CD4-positive, alpha-beta T cell (primary cell): ENCODE measurements around the gene KRTAP12-4. TPM values are rescaled to one million over a fixed set of nuclear protein-coding genes. Genes with fewer than 3 reads are reported as not detected.

Experiments used
- ATAC-seq: fragments of 200-7000 bp; cut with Tn5 transposase; one replicate; pipeline ENCODE4 v1.10.0; 2022; ENCODE audit warnings: mild to moderate bottlenecking; ENCODE audit not compliant: poor library complexity
- CTCF ChIA-PET: fragments of 350-600 bp; sonication (Branson Sonifier 250); formaldehyde crosslinking; loops from one replicate; lab custom pipeline; 2021; ENCODE audit warnings: antibody characterized with exemption, inconsistent platforms; lab: Charles Lee
- POLR2A ChIA-PET: fragments of 350-600 bp; sonication (Branson Sonifier 250); formaldehyde crosslinking; loops from one replicate; lab custom pipeline; 2021; ENCODE audit warnings: antibody characterized with exemption, inconsistent platforms; lab: Charles Lee
- DNase-seq, 14 experiments: peaks; one replicate each; pipeline ENCODE4 v3.0.0-alpha.2; 2013 to 2020; ENCODE audit warnings: mixed read lengths in 2 of 14
- H3K27ac ChIP-seq, 2 donors: one replicate each; pipeline versions ENCODE4 v1.5.1 to v1.7.0; 2013; ENCODE audit warnings: low read length in 2 of 2, low read depth in 1 of 2, mild to moderate bottlenecking in 1 of 2
- H3K27me3 ChIP-seq, 2 experiments: 1 replicate in 1 of 2; 2 replicates in 1 of 2; pipeline versions ENCODE4 v1.6.1 to v1.7.0; 2013; ENCODE audit warnings: low read length in 2 of 2, control low read depth in 1 of 2, mild to moderate bottlenecking in 1 of 2, moderate library complexity in 1 of 2; ENCODE audit not compliant: insufficient read depth in 2 of 2, control insufficient read depth in 1 of 2
- H3K36me3 ChIP-seq: one replicate; pipeline ENCODE4 v1.6.1; 2013; ENCODE audit warnings: low read length, control low read depth; ENCODE audit not compliant: insufficient read depth
- H3K4me1 ChIP-seq: one replicate; pipeline ENCODE4 v1.6.1; 2013; ENCODE audit warnings: low read length, control low read depth; ENCODE audit not compliant: insufficient read depth
- H3K4me3 ChIP-seq: one replicate; pipeline ENCODE4 v1.5.1; 2013; ENCODE audit warnings: mild to moderate bottlenecking, low read length, moderate library complexity
- H3K9me3 ChIP-seq, 2 experiments: 1 replicate in 1 of 2; 2 replicates in 1 of 2; pipeline versions ENCODE4 v1.6.1 to v1.7.0; 2013; ENCODE audit warnings: low read length in 2 of 2, mild to moderate bottlenecking in 2 of 2, control low read depth in 1 of 2, moderate library complexity in 1 of 2; ENCODE audit not compliant: control insufficient read depth in 1 of 2, insufficient read depth in 1 of 2
- H3K27ac Mint-ChIP-seq: one replicate; pipeline ENCODE4 v1.8.0; 2020; ENCODE audit warnings: mixed read lengths
- H3K27me3 Mint-ChIP-seq: one replicate; pipeline ENCODE4 v1.8.0; 2021; ENCODE audit warnings: mixed read lengths
- H3K36me3 Mint-ChIP-seq: one replicate; pipeline ENCODE4 v1.8.0; 2021; ENCODE audit warnings: low read depth, mixed read lengths
- H3K4me1 Mint-ChIP-seq: one replicate; pipeline ENCODE4 v1.8.0; 2021; ENCODE audit warnings: low read depth, mixed read lengths
- H3K4me3 Mint-ChIP-seq: one replicate; pipeline ENCODE4 v1.8.0; 2020; ENCODE audit warnings: mild to moderate bottlenecking, mixed read lengths
- H3K9me3 Mint-ChIP-seq: one replicate; pipeline ENCODE4 v1.8.0; 2020; ENCODE audit warnings: mixed read lengths
- CTCF ChIP-seq: fragments of 200-600 bp; IDR thresholded peaks from one replicate; pipeline ENCODE4 v1.8.0; 2022; ENCODE audit warnings: antibody characterized with exemption, mild to moderate bottlenecking
- intact Hi-C, 2 experiments: fragments of 100-400 bp; cut with DNase I in 1 of 2; cut with micrococcal nuclease in 1 of 2; formaldehyde crosslinking; loops; one replicate each; pipeline versions ENCODE4 v1.15.1 to v1.9.0; 2023 to 2025; cut with DNase I, micrococcal nuclease
- total RNA-seq, 174 experiments: library from RNA in 2 of 174; stranded (reverse) in 2 of 174; gene quantifications; one replicate each; pipeline ENCODE4 v1.2.3 and lab custom pipeline; 2021 to 2026

Gene KRTAP12-4
- total RNA-seq, 2 experiments from 2014 or later = not detected

- Histone ChIP-seq H3K27me3 (peaks cover 68 to 78% of the 10 kb centered on the region in 2 experiments), H3K27ac (no peak overlapping the region), H3K4me1 (no peaks in the 10 kb centered on the region), H3K9me3 (peaks cover 3 to 36% of the 10 kb centered on the region in 2 experiments), H3K36me3 (no peaks in the 10 kb centered on the region), H3K4me3 (no peak overlapping the region)
- Mint-ChIP-seq H3K27ac (no peak overlapping the region), H3K9me3 (no peaks in the 10 kb centered on the region), H3K36me3 (no peaks in the 10 kb centered on the region), H3K27me3 (peaks cover 88% of the 10 kb centered on the region), H3K4me1 (peaks cover 1% of the 10 kb centered on the region), H3K4me3 (no peak overlapping the region)
- DNase-seq (no peak), ATAC-seq (no peak)
- ChIA-PET POLR2A (no interaction called here), CTCF (no interaction called here)
- intact Hi-C loops = no loop called here
- no peak for TF ChIP-seq CTCF
These were observed 46.6 kb upstream of the KRTAP12-4 start for GRCh38 chr21:44701023-44701400.

- POLR2A ChIA-PET = no interaction called here
- no peak for TF ChIP-seq CTCF
These were observed 45.9 kb upstream of the KRTAP12-4 start for GRCh38 chr21:44700101-44701022.

GRCh38 chr21:44699502-44700001, 45.1 kb upstream of the KRTAP12-4 start:
- Mint-ChIP-seq H3K36me3 (no peaks in the 10 kb centered on the region), H3K4me3 (no peak overlapping the region), H3K4me1 (peaks cover 6% of the 10 kb centered on the region), H3K27ac (no peak overlapping the region), H3K9me3 (no peaks in the 10 kb centered on the region), H3K27me3 (peaks cover 77% of the 10 kb centered on the region)
- intact Hi-C loops = no loop called here
- peaks cover 5% of the 10 kb centered on the region for H3K4me1 ChIP-seq
- H3K27ac ChIP-seq = no peak overlapping the region
- POLR2A ChIA-PET = no interaction called here
- no peak for TF ChIP-seq CTCF
- ATAC-seq = no peak
- H3K27me3 ChIP-seq = peaks cover 62 to 72% of the 10 kb centered on the region in 2 experiments
- CTCF ChIA-PET = interaction anchor here (0.6 kb wide), 1 partner anchor 1865 kb away, joined by 3 read pairs; no protein-coding TSS in a partner anchor
- peaks cover 0 to 28% of the 10 kb centered on the region in 2 experiments for H3K9me3 ChIP-seq
- H3K4me3 ChIP-seq = no peak overlapping the region
- no peak for DNase-seq
- H3K36me3 ChIP-seq = no peaks in the 10 kb centered on the region

More at GRCh38 chr21:44700101-44701022, 45.9 kb upstream of the KRTAP12-4 start:
- Mint-ChIP-seq H3K36me3 (no peaks in the 10 kb centered on the region), H3K27me3 (peaks cover 85% of the 10 kb centered on the region), H3K9me3 (no peaks in the 10 kb centered on the region), H3K4me1 (peaks cover 6% of the 10 kb centered on the region), H3K4me3 (no peak overlapping the region), H3K27ac (no peak overlapping the region)
- intact Hi-C loops = no loop called here
- CTCF ChIA-PET = no interaction called here
- H3K9me3 ChIP-seq = peaks cover 0 to 32% of the 10 kb centered on the region in 2 experiments
- H3K27me3 ChIP-seq = peaks cover 65 to 75% of the 10 kb centered on the region in 2 experiments
- no peak overlapping the region for H3K27ac ChIP-seq
- no peak overlapping the region for H3K4me3 ChIP-seq
- no peaks in the 10 kb centered on the region for H3K36me3 ChIP-seq
- ATAC-seq (no peak), DNase-seq (no peak)
- H3K4me1 ChIP-seq = no peaks in the 10 kb centered on the region
